Natural killer cell (primary cell): ENCODE results near the gene HGS. TPM values are rescaled to one million over a fixed set of nuclear protein-coding genes. Genes with fewer than 3 reads are reported as not detected.

Experiments
- ATAC-seq, 3 donors: fragments of 150-1000 bp in 2 of 3; fragments of 200-7000 bp in 1 of 3; cut with Tn5 transposase; 1 replicate in 1 of 3; 2 replicates in 2 of 3; pipeline ENCODE4 v1.10.0; 2021; ENCODE audit warnings: mild to moderate bottlenecking in 2 of 3, moderate library complexity in 2 of 3
- DNase-seq, 2 donors: peaks; one replicate each; pipeline versions ENCODE4 v3.0.0 to v3.0.0-alpha.2; 2013 to 2021; ENCODE audit warnings: mixed read lengths in 1 of 2
- H3K27ac ChIP-seq: one replicate; pipeline ENCODE4 v1.5.1; 2013; ENCODE audit warnings: mild to moderate bottlenecking, low read length
- H3K27me3 ChIP-seq: one replicate; pipeline ENCODE4 v1.6.1; 2013; ENCODE audit warnings: low read length; ENCODE audit not compliant: control insufficient read depth, insufficient read depth
- H3K36me3 ChIP-seq: one replicate; pipeline ENCODE4 v1.6.1; 2013; ENCODE audit warnings: low read length; ENCODE audit not compliant: control insufficient read depth, insufficient read depth
- H3K4me1 ChIP-seq: one replicate; pipeline ENCODE4 v1.6.1; 2013; ENCODE audit warnings: low read length; ENCODE audit not compliant: control insufficient read depth, insufficient read depth
- H3K4me3 ChIP-seq: one replicate; pipeline ENCODE4 v1.5.1; 2013; ENCODE audit warnings: low read length
- H3K9me3 ChIP-seq: one replicate; pipeline ENCODE4 v1.6.1; 2013; ENCODE audit warnings: low read length; ENCODE audit not compliant: control insufficient read depth, insufficient read depth
- H3K27ac Mint-ChIP-seq, 2 donors: one replicate each; pipeline ENCODE4 v1.8.0; 2022; ENCODE audit warnings: mild to moderate bottlenecking in 2 of 2, mixed read lengths in 2 of 2, moderate library complexity in 1 of 2
- H3K27me3 Mint-ChIP-seq, 2 donors: one replicate each; pipeline ENCODE4 v1.8.0; 2022; ENCODE audit warnings: low read depth in 2 of 2, mixed read lengths in 2 of 2
- H3K36me3 Mint-ChIP-seq: one replicate; pipeline ENCODE4 v1.8.0; 2022; ENCODE audit warnings: mixed read lengths
- H3K4me1 Mint-ChIP-seq, 2 donors: one replicate each; pipeline ENCODE4 v1.8.0; 2022; ENCODE audit warnings: mixed read lengths in 2 of 2
- H3K4me3 Mint-ChIP-seq: one replicate; pipeline ENCODE4 v1.8.0; 2022; ENCODE audit warnings: mild to moderate bottlenecking, moderate library complexity, mixed read lengths
- H3K9me3 Mint-ChIP-seq, 2 donors: one replicate each; pipeline ENCODE4 v1.8.0; 2022; ENCODE audit warnings: mixed read lengths in 2 of 2
- WGBS: methylation state at CpG from one replicate; pipeline ENCODE4 v1.1.7; 2013; ENCODE audit warnings: missing lambda C conversion rate; ENCODE audit not compliant: insufficient coverage; 5-methylcytosine and 5-hydroxymethylcytosine counted together
- intact Hi-C: fragments of 100-400 bp; cut with micrococcal nuclease; formaldehyde crosslinking; loops from one replicate; pipeline ENCODE4 v1.14.2; 2022
- total RNA-seq, 4 donors: library from RNA; stranded (reverse); fragments of 120-200 nt in 1 of 4; gene quantifications; one replicate each; pipeline versions ENCODE4 v1.2.3 to v1.2.4, GENCODE V29; 2013 to 2022
- TF ChIP-seq, protein P1 (sequence below): fragments of 200-600 bp; IDR thresholded peaks from one replicate; pipeline ENCODE4 v1.8.0; 2022; ENCODE audit warnings: antibody characterized with exemption

The HGS gene
- total RNA-seq, 3 donors from 2014 or later (not counting 1 experiment from before 2014, with no cell fraction given): 179 to 186 (median 181) TPM

DNA sequence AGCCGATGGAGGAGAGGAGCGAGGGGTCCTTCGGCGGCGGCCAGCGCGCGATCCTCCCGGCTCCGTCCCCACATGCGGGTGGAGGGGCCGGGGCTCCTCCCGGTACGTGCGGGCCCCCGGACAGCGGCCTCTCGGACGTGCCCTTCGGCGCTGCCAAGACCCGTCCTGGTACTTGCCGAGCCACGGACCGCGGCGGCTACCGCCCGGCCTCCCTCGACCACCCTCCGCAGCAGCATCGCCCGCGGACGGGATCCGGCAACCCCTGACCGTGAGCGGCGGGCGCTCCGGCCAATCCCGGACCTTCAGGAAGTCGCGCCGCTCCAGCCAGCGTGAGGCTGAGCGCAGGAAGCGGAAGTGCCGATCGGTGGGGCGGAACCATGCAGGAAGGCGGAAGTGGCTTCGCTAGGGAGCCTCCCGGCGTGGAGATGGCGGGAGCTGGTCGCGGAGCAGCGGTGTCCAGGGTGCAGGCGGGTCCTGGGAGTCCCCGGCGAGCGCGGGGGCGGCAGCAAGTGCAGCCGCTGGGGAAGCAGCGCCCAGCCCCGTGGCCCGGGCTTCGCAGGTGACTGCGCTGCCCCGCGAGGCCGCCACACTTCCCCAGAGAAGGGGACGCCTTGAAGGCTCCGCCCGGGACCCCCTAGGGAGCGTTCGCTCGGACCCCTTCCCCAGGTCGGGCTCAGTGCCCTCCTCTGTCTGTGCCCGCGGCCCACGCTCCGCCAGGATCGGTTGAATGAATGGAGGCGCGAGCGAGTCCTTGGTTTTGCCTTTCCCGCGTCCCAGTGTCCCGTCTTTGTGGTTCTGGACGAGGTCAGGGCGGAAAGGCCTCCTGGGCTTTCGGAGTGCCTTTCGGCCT, 17.2 kb upstream of the HGS start, which contains the start of the genes CCDC137 and OXLD1:
Gene CCDC137 (plus strand): TSS at position 396 of the 850 bp plus-strand sequence. CDS start 30 bp downstream, at position 426.
Gene OXLD1 (minus strand): TSS at position 264 of the 850 bp plus-strand sequence. CDS start 28 bp downstream, at position 236.
- ATAC-seq (peak; percentile 91 to 99 (median 98)), DNase-seq (peak; percentile 92 to 96)
- intact Hi-C loops: loop anchor here (5.0 kb wide), 1 partner anchor 36 kb away; the partner anchor contains the start of gene MRPL12
- H3K9me3 Mint-ChIP-seq: no peaks in the 10 kb centered on the region
- no peaks in the 10 kb centered on the region for H3K27me3 ChIP-seq
- H3K36me3 Mint-ChIP-seq: no peaks in the 10 kb centered on the region
- peak within 1 kb of the TSS; percentile 89 to 94 for H3K27ac Mint-ChIP-seq
- peaks cover 15 to 23% of the 10 kb centered on the region in 2 donors for H3K4me1 Mint-ChIP-seq
- H3K27me3 Mint-ChIP-seq: no peaks in the 10 kb centered on the region
- H3K4me1 ChIP-seq: peaks cover 41% of the 10 kb centered on the region
- H3K9me3 ChIP-seq: no peaks in the 10 kb centered on the region
- under 1% methylated on average over 96 of the region's 96 CpGs for WGBS
- peak within 1 kb of the TSS; percentile 94 for H3K4me3 Mint-ChIP-seq
- peak within 1 kb of the TSS; percentile 89 for H3K4me3 ChIP-seq
- TF ChIP-seq, protein P1, sequence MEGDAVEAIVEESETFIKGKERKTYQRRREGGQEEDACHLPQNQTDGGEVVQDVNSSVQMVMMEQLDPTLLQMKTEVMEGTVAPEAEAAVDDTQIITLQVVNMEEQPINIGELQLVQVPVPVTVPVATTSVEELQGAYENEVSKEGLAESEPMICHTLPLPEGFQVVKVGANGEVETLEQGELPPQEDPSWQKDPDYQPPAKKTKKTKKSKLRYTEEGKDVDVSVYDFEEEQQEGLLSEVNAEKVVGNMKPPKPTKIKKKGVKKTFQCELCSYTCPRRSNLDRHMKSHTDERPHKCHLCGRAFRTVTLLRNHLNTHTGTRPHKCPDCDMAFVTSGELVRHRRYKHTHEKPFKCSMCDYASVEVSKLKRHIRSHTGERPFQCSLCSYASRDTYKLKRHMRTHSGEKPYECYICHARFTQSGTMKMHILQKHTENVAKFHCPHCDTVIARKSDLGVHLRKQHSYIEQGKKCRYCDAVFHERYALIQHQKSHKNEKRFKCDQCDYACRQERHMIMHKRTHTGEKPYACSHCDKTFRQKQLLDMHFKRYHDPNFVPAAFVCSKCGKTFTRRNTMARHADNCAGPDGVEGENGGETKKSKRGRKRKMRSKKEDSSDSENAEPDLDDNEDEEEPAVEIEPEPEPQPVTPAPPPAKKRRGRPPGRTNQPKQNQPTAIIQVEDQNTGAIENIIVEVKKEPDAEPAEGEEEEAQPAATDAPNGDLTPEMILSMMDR: no peak
- peak within 1 kb of the TSS; percentile 83 for H3K27ac ChIP-seq
- H3K36me3 ChIP-seq: peaks cover 21% of the 10 kb centered on the region

DNA sequence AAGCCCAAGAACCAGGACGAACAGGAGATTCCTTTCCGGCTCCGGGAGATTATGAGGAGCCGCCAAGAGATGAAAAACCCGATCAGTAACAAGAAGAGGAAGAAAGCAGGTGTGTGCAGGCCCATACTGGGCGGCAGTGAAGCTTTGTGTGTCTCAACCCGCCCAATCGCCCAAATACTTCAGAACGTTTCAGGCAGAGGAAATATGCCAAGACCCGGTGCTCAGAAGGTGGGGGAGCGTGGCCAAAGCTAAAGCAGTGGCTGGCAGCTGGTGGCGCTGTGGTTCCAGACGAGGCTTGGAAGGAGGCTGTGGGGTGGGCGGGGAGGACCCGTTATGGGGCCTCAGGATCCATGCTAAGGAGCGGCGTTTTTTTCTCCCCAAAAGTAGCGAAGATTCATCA, 16.1 kb upstream of the HGS start:
- intact Hi-C loops: loop anchor here (5.0 kb wide), 1 partner anchor 35 kb away; the partner anchor contains the start of gene MRPL12
- no peaks in the 10 kb centered on the region for H3K9me3 Mint-ChIP-seq

DNA sequence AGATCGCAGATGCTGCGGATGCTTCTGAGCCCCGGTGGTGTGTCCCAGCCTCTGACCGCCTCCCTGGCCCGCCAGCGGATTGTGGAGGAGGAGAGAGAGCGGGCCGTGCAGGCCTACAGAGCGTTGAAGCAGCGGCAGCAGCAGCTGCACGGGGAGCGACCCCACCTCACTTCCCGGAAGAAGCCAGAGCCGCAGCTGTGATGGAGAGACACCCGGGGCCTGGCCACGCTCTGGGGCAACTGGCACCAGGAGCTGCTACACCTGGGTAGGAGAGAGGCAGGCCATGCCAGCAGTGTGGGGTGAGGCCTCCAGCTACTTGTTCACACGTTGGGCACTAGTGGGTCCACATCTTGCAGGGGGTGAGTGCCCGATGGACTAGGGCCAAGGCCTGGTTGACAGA, 11.3 kb upstream of the HGS start:
- intact Hi-C loops: no loop called here
- H3K4me3 ChIP-seq: no peak overlapping the region
- TF ChIP-seq, protein P1: no peak
- no peak for ATAC-seq
- peaks cover 7% of the 10 kb centered on the region for H3K4me1 ChIP-seq
- WGBS: 95% methylated on average over 18 of the region's 18 CpGs
- H3K27ac Mint-ChIP-seq: no peak overlapping the region
- H3K4me1 Mint-ChIP-seq: peaks cover 7 to 17% of the 10 kb centered on the region in 2 donors
- H3K36me3 Mint-ChIP-seq: no peaks in the 10 kb centered on the region
- H3K9me3 Mint-ChIP-seq: no peaks in the 10 kb centered on the region
- no peak overlapping the region for H3K27ac ChIP-seq
- H3K27me3 Mint-ChIP-seq: no peaks in the 10 kb centered on the region
- H3K27me3 ChIP-seq: no peaks in the 10 kb centered on the region
- no peak for DNase-seq
- H3K36me3 ChIP-seq: peaks cover 38% of the 10 kb centered on the region
- no peaks in the 10 kb centered on the region for H3K9me3 ChIP-seq
- no peak overlapping the region for H3K4me3 Mint-ChIP-seq

More for the DNA sequence above, 16.1 kb upstream of the HGS start:
- no peak for ATAC-seq
- Histone ChIP-seq H3K27ac (no peak overlapping the region), H3K4me3 (no peak overlapping the region), H3K4me1 (peaks cover 37% of the 10 kb centered on the region), H3K36me3 (peaks cover 32% of the 10 kb centered on the region), H3K27me3 (no peaks in the 10 kb centered on the region), H3K9me3 (no peaks in the 10 kb centered on the region)
- H3K36me3 Mint-ChIP-seq: no peaks in the 10 kb centered on the region
- peaks cover 15 to 23% of the 10 kb centered on the region in 2 donors for H3K4me1 Mint-ChIP-seq
- TF ChIP-seq, protein P1: no peak
- 92% methylated on average over 18 of the region's 18 CpGs for WGBS
- H3K27me3 Mint-ChIP-seq: no peaks in the 10 kb centered on the region
- H3K4me3 Mint-ChIP-seq: peak overlapping the region; percentile 94
- DNase-seq: peak in 1 of 2 donors; percentile 23
- H3K27ac Mint-ChIP-seq: peak overlapping the region in 1 of 2 donors; percentile 89
